HG02588 (cell line): ENCODE results near the gene CEP192.
A peak's percentile ranks its signal among the peaks of the same experiment; 100 is the strongest.

Source experiments
- ATAC-seq: cut with Tn5 transposase; IDR thresholded peaks from one replicate; pipeline ENCODE4 v1.9.1; 2021; ENCODE audit warnings: mild to moderate bottlenecking, moderate library complexity; ENCODE audit not compliant: unreplicated experiment

The CEP192 gene

DNA sequence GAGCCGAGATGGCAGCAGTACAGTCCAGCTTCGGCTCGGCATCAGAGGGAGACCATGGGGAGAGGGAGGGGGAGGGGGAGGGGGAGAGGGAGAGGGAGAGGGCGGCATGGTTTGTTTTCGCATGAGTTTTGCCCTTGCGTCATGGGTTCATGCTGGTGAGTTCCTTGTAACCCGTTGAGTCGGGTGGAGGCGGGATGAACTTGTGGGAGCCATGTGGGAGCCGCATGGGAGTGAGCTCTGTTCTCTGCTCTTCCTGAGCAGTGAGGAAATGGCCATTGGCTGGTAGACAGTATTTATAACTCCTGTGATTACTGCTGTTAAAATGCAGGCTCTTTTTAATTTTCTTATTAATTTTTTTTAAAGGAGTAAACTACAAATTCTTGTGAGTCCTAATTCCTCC, 108.0 kb downstream of the CEP192 start:
- no peak for ATAC-seq

DNA sequence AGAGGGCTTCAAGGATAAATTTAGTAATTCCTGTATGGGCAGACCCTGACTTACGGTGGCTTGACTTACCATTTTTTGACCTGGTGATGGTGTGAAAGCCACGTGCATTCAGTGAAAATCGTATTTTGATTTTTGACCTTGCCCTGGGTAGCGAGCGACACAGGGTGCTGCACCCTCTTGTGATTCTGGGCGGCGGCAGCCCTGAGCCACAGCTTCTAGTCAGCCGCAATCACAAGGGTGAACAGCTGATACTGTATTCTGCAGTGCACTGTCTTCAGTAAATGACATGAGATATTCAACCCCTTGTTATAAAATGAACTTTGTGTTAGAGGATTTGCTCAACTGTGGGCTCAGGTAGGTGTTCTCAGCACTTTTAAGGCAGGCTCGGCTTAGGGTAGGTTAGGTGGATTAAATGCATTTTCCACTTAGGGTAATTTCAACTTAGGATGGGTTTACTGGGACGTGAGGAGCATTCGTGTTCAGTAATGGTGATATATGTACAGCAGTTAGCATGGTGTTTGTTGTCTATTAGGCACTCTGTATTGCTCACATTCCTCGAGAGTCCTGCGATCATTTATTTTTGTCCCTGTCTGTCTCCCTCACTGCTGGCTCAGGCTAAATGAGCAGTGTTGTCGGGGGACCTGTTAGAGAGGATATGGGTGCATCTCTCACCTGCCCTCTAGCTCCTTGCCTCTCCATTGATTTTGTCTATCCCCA, 109.9 kb downstream of the CEP192 start:
- no peak for ATAC-seq

DNA sequence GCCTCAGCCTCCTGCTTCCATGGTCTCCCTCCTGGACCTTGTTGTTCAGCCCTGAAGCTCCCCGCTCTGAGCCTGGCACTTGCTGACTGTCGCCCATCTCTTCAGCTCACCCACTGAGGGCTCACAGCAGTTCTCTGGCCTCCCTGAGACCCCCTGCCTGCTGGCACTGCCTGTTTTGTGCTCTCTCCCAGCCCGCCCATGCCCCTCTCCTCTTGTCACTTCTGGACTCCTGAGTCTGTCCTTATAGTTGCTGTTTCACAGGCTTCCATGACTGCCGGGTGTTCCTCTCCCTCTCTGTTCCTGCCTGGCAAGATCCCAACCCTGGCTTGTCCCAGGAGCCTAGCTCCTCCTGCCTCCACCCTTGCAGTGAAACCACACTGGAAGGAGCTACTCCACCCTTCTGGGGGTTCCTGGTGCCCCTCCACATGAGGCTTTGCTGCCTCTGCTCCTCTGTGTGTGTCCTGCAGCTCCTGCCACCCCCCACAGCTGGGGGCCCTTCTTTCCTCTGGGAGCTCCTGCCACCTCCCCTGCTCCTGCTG, 110.6 kb downstream of the CEP192 start:
- ATAC-seq = no peak

DNA sequence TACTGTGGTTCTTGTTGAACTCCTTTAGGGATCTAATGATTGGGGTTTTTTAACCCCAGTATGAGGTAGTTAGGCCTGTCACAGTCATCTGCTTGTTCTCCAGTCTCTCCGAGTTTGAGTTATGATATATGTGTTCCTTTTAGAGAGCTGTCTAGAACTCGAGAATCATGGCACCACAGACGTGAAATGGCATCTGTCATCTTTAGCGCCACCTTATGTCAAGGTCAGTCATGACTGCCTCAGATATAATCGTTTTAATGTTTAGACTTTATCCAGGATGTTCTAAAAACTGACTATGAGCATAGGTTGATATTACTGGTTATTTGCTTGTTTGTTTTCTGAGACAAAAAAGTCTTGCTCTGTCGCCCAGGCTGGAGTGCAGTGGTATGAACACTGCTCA, 112.2 kb downstream of the CEP192 start:
- no peak for ATAC-seq

DNA sequence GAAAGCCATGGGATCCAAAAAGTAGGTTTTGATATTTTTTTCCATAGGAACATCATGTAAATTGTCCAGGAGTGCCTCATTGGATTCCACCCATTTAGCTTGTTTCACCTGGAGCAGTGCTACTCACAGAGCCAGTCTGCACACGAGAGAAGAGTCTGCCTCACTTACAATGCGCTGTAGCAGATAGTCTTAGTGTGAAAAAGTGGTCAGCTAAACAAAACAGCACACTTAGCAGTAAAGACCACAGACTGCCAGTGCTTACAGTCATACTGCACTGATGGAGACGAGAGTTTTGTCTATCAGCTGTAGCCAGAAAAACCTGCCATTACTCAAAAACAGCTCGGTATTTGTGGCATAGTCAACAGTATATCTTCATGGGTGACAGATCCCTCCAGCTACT, 113.9 kb downstream of the CEP192 start:
- ATAC-seq = no peak

DNA sequence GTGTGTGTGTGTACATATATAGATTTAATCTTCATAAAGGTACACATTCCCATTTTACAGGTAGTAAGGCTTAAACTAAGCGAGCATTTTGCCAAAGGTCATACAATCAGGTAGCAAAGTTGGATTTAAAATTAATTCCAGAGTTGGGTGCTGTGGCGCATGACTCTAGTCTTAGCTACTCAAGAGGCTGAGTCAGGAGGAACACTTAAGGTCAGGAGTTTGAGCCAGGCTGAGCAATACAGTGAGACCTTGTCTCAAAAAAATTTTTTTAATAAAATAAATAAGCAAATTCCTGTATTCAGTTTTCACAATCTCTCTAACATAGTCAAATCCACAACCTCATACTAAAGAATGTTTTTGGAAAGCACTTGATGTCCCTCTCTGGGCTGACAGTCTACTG, 115.9 kb downstream of the CEP192 start:
- no peak for ATAC-seq

DNA sequence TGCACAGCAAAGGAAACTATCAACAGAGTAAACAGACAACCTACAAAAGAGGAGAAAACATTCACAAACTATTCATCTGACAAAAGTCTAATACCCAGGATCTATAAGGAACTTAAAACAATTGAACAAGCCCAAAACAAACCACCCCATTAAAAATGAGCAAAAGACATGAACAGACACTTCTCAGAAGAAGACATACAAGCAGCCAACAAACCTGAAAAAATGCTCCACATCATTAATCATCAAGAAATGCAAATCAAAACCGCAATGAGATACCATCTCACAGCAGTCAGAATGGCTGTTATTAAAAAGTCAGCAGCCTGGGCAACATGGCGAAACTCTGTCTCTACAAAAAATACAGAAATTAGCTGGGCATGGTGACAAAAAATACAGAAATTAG, 117.2 kb downstream of the CEP192 start:
- no peak for ATAC-seq

DNA sequence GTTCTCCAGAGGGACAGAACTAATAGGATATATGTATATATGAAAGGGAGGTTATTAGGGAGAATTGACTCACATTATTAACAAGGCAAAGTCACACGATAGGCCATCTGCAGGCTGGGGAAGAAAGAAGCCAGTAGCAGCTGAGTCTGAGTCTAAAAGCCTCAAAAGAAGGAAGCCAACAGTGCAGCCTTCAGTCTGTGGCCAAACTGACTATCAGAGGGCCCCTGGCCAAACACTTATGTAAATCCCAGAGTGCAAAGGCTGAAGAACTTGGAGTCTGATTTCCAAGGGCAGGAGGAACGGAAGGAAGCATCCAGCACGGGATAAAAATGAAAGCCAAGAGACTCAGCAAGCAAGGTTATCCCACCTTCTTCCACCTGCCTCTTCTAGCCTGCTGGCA, 119.4 kb downstream of the CEP192 start:
- no peak for ATAC-seq

DNA sequence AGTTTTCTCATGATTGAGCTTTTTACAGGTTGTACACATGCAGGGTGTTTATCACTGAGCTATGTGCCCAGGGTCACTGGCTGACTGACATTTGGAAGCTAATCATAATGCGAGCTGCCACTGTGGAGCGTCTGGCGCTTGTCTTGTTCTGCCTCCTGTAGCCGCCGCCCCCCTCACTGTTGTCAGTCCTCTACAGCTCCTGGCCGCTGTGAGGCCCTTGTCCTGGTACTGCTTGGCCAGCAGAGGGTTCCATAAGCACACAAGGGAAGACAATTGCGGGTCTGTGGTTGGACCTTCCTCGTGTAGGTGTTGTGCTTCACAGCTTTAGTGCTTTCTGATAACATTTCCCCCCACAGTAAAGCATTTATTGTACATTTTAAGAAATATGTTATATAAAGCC, 121.8 kb downstream of the CEP192 start:
- no peak for ATAC-seq

DNA sequence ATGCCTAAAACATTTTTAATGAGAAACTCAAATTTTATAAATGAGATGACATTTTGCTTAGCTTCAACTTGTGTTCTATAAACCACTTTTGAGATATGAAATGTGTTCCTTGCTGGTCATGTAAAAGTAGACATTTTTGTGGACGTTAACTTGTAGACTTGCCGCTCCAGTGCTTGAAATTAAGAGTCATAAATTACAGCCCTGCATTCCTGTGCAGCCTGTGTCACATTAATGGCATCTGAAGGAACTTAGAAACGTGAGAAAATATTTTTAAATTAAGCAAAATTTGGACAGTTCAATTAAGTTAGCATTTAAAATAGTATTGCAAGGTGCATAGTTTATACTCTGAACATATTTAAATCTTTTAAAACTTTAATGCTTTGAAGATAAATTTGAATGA, 129.1 kb downstream of the CEP192 start:
- no peak for ATAC-seq

DNA sequence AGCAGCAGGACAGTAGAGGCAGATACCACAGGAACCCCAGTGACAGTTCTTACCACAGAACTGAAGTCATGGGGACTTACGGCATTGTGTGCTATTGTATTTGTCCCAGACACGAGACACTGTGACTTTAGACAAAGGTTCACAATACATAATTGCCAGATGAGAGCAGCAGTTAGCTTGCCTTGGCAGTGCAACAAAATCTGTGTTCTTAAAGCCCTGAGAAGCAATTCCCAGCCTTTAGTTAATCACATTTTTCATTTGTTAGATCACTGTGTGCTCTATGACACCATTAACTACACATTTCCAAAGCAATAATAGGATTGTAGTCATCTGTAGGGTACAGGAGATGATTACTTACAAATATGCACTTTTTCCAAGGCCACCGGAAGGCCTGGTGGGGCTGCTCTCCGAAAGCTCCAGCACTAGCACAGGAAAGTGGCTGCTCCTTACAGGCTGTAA, 129.8 kb downstream of the CEP192 start:
- ATAC-seq = no peak

DNA sequence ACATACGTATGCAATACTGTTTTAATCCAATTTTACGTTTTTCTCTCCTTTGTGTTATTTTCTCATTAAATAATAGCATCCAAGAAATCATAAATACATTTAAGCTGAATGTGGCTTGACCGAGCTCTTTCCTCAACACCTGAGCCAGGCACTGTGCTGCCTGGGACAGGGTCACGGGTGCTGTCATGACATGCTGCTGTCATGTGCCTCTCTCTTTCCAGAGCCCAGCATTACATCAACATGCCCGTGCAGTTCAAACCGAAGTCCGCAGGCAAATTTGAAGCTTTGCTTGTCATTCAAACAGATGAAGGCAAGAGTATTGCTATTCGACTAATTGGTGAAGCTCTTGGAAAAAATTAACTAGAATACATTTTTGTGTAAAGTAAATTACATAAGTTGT, 133.2 kb downstream of the CEP192 start:
- no peak for ATAC-seq

DNA sequence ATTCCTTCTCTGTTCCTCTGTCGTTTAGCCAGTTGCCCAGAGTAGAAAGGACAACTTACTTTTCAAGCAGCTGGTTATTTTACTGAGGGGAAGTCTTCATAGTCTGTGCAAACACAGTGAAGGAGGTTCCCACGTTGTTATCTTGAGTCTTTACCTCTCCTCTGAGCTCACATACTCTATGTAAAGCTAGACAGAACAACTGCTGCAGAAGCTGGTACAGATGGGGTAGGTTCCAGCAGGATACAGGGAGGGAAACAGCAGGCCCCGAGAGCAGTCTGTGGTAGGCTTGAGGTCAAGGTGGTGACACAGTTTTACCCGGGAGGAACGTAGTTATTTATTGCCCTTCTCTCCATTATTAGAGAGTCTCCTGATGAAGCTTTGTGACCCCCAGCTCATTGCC, 134.0 kb downstream of the CEP192 start:
- no peak for ATAC-seq

DNA sequence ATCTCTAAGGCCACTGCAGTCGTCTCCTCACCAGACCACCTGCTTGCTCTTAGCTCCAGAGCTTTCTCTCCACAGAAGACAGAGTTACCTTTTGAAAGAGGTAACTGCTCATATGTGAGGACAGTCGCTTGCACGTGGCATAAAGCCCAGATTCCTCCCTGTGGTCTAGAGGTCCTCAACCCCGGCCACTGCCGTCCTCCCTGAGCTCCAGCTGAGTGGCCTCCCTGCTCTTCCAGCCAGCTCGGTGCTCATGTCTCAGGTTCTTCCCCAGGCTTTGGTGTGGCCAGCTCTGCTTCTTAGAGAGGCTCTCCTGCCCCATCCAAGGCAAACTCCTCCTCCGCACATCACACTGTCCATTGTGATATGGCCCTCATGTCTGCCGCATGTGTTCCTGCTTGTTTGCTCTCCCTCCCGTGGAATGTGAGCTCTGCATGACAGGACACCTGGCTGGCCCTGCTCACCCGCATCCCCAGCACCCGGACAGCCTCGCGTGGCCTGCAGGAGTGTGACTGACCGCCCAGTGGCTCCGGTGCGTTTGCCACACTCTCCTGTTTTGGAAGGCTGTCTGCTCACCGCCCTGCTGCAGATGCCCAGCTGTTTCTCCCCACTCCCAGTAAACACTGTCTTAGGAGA, 135.9 kb downstream of the CEP192 start:
- no peak for ATAC-seq

DNA sequence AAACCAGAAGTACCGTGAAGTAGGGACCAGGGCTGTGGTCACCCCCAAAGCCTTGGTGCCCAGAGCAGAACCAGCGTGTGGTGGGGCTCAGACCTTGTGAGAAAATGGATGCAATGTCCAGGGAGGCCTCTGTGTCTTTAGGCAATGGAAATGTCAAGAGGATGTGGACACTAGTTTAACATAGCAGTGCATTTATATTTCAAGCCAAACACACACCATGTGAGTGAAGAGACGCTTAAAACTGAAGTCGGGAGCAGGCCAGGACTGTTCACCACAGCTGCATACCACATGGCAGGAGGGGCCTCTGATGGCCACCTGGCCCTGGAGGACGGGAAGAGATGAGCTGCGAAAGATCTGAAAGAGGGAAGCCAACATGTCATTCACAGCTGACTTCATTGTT, 140.1 kb downstream of the CEP192 start:
- no peak for ATAC-seq

DNA sequence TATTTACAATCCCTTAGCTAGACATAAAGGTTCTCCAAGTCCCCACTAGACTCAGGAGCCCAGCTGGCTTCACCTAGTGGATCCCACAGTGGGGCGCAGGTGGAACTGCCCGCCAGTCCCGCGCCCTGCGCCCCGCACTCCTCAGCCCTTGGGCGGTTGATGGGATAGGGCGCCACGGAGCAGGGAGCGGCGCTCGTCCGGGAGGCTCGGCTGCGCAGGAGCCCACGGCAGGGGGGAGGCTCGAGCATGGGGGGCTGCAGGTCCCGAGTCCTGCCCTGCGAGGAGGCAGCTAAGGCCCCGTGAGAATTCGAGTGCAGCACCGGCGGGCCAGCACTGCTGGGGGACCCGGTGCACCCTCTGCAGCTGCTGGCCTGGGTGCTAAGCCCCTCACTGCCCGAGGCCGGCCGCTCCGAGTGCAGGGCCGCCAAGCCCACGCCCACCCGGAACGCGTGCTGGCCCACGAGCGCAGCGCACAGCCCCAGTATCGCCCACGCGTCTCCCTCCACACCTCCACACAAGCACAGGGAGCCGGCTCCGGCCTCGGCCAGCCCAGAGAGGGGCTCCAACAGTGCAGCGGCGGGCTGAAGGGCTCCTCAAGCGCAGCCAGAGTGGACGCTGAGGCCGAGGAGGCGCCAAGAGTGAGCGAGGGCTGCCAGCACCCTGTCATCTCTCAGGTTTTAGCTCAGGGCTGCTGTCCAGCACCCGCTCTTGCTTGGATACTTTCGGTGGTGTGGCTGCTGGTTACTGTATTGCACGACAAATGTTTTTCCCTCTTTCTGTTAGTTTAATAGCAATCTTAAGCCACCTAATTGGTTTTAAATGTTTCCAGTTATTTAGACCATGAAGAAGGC, 143.6 kb downstream of the CEP192 start:
- no peak for ATAC-seq

DNA sequence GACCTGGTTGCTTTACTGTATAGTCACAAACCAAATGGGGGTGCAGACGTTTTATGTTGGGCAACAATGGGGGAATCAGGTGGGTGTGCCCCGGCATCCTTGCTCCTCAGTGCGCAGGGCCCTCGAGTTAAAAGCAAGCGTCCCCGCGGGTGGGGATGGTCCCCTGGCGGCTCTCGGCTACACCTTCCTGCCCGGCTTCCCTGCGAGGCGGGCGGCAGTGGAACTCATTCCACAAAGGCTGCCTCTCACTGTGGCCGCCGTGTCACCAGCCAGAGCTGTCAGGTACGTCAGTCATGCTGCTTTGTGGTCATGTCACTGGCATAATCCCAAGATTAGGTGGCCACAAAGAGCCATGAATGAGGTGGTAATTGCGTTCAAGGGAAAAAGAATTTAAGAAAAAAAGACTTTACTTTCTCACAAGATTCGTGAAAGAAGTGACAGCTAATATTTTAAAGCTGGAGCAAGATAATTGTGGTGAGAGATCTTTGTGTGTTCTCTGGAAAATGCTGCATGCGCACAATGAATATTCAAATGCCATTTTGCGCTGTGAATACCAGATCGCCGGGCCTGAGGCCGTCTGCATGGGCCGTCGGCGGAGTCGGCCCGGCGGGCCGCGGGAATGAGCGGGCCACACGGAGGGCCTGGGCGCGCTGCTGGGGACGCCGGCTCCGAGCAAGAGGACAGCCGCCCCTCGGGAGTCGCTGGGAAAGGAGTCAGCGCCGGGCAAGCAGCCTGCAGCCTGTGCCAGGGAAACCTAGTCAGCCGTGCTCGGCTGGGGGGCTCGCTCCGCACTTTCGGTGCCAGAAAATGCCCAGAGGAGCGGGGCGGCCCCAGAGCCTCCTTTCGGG, 145.1 kb downstream of the CEP192 start:
- ATAC-seq = no peak

DNA sequence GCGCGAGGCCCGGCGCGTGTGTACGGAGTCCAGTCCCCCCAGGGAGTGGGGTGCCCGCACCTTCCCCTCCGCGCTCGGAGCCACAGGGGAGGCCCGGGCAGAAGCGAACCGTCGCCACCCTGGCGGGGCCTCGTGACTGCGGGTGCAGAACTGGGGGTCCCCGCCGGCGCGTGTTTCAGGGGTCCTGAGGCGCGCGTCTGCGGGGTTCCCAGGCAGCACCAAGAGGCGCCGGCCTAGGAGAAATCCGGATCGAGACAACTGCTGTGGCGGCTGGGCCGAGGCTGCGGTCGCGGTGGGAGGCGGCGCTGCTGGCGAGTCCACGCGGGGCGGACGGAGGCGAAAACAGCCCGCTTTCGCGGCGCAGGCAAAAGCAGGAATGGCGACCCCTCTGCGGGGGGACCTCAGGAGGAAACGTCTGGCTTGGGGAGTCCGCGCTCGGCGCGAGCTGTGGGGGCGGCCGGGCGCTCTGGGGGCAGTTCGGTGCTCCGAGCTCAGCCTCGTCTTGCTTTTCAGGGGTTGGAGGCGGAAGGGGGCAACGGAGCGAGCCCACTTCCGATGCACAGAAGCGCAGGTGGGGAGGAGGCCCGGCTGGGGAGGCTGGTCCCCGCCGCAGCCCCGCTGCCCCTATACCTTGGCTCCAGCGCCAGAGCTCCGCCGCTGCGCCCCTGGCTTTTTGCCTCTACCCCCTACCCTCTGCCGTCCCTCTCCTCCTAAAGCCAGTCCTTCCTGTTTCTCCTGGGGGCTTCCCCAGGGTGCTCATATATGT, 145.9 kb downstream of the CEP192 start:
- ATAC-seq = no peak

DNA sequence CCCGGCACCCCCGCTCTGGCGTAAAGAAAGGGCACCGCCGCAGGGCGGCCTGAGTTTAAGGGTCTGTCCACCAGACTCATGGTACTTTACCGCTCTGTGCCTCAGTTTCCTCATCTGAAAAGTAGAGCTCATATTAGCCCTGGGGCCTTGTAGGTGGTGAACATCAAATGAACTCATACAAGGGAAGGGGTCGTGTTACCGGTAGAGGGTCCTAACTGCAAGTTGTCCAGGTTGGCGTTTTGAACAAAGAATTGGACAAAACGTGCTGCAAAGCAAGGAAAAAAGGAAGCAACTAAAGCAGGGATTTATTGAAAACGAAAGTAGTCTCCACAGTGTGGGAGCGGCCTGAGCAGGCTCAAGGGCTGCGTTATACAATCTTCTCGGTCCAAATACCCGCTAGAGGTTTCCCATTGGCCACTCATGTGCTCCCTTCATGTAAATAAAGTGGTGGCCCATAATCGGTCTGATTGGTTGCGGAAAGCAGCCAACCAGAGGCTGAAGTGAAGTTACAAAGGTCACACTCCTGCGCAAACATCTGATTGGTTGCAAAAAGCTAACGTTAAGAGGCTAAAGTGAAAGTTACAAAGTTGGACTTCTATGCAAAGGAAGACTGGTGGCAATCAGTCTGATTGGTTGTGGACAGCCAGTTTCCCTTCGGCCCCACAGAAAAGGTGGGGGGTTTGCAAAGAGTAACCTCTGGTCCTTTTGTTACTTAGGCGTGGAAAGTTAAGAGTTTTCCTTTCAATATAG, 146.7 kb downstream of the CEP192 start:
- peak; percentile 66 for ATAC-seq
